ENCODE data around the gene EIF2S3. TPM values are rescaled to one million over a fixed set of nuclear protein-coding genes. Genes with fewer than 3 reads are reported as not detected.

EIF2S3 gene
- 364 and 431 TPM in 2 replicates for total RNA-seq

GRCh38 chrX:24054182-24055042, at the start of gene EIF2S3:
EIF2S3 (plus strand) TSS chrX:24054956; CDS start chrX:24054969, 13 bp downstream.

GRCh38 chrX:24027086-24027485, 27.7 kb upstream of the EIF2S3 start, which contains the start of gene KLHL15:
KLHL15 (minus strand) TSS chrX:24027186; CDS start chrX:24006693, 20,493 bp downstream.

Other genes with a start within 250 kb of the EIF2S3 start
- 6.3 and 8.8 TPM in 2 replicates for gene APOO, start 147.0 kb upstream of the EIF2S3 start, total RNA-seq
- 0.11 TPM in 1 of 2 replicates, not detected in the other for gene CXorf58, start 146.9 kb upstream of the EIF2S3 start, total RNA-seq
- gene KLHL15, start 27.8 kb upstream of the EIF2S3 start, total RNA-seq = 15.3 and 19.7 TPM in 2 replicates
- 62.5 and 111 TPM in 2 replicates for gene ZFX, start 94.8 kb downstream of the EIF2S3 start, total RNA-seq